K562 (cell line): ENCODE data around the gene C1orf56. TPM values are rescaled to one million over a fixed set of nuclear protein-coding genes. Genes with fewer than 3 reads are reported as not detected.

ENCODE experiments used
- ATAC-seq: fragments of 200-7000 bp; cut with Tn5 transposase; 3 replicates; pipeline ENCODE4 v1.9.1; 2020; ENCODE audit warnings: moderate library complexity
- Bru-seq: library from RNA; stranded (reverse); fragments of 400-500 nt; gene quantifications from one replicate; lab custom pipeline; 2021; lab: Mats Ljungman, UMichigan
- BruChase-seq, 2 experiments: library from RNA; stranded (reverse); fragments of 400-500 nt; gene quantifications; one replicate each; lab custom pipeline; 2021; lab: Mats Ljungman, UMichigan
- BruUV-seq: library from RNA; stranded (reverse); fragments of 400-500 nt; replicated peaks from 2 replicates; lab custom pipeline; 2021; lab: Mats Ljungman, UMichigan
- CTCF ChIA-PET: fragments of 300-600 bp; formaldehyde crosslinking; extraction: SDS; loops from one replicate; lab custom pipeline; 2021; ENCODE audit warnings: low intra/inter-chr PET ratio; lab: Yijun Ruan, JAX
- POLR2A ChIA-PET: fragments of 300-600, 350-650 bp; sonication (Branson Sonifier 250); formaldehyde crosslinking; extraction: SDS; loops from one replicate; lab custom pipeline; 2021; ENCODE audit warnings: antibody characterized with exemption, inconsistent platforms; lab: Yijun Ruan, JAX
- DNase-seq, 4 experiments: peaks; one replicate each; pipeline versions ENCODE4 v3.0.0 to v3.0.0-alpha.2; 2011 to 2018; ENCODE audit warnings: low spot score in 3 of 4, mixed read lengths in 3 of 4; ENCODE audit errors: extremely low read depth in 1 of 4
- FAIRE-seq: peaks from 2 replicates; lab custom pipeline; 2011; peaks lifted over from hg19 to GRCh38; lab: Jason Lieb, UNC
- H2AFZ ChIP-seq: 2 replicates; pipeline ENCODE4 v1.6.0; 2011; ENCODE audit warnings: low read depth, low read length, control low read depth, inconsistent platforms
- H3K27ac ChIP-seq: fragments of 200-600 bp; 3 replicates; pipeline ENCODE4 v1.8.0; 2011; ENCODE audit warnings: low read depth, mild to moderate bottlenecking, control low read depth, inconsistent platforms, low read length, moderate library complexity, mixed read lengths; ENCODE audit errors: extremely low read depth
- H3K27me3 ChIP-seq, 2 experiments: fragments of 300-600 bp in 1 of 2; 2 replicates in 1 of 2; 3 replicates in 1 of 2; pipeline versions ENCODE4 v1.6.0 to v1.8.0; 2011; ENCODE audit warnings: inconsistent platforms in 2 of 2, low read length in 2 of 2, mild to moderate bottlenecking in 1 of 2, mixed read lengths in 1 of 2, moderate library complexity in 1 of 2; ENCODE audit not compliant: control insufficient read depth in 2 of 2, insufficient read depth in 2 of 2
- H3K36me3 ChIP-seq: fragments of 300-600 bp; 3 replicates; pipeline ENCODE4 v1.8.0; 2011; ENCODE audit warnings: mild to moderate bottlenecking, low read length, inconsistent platforms; ENCODE audit not compliant: control insufficient read depth, insufficient read depth
- H3K4me1 ChIP-seq, 2 experiments: fragments of 200-600 bp in 1 of 2; replicated peaks in 1 of 2; 2 replicates in 1 of 2; 3 replicates in 1 of 2; pipeline versions ENCODE4 v1.5.1 to v1.8.0; 2011; ENCODE audit warnings: inconsistent platforms in 2 of 2, low read length in 2 of 2, mild to moderate bottlenecking in 1 of 2, mixed read lengths in 1 of 2, moderate library complexity in 1 of 2; ENCODE audit not compliant: control insufficient read depth in 2 of 2, insufficient read depth in 2 of 2
- H3K4me2 ChIP-seq: 2 replicates; pipeline ENCODE4 v1.6.1; 2011; ENCODE audit warnings: low read length, control low read depth, inconsistent platforms, mixed read lengths; ENCODE audit not compliant: insufficient read depth
- H3K4me3 ChIP-seq: fragments of 200-600 bp; sonication (generic), shearing (Covaris generic); 2 replicates; pipeline ENCODE4 v1.5.1; 2016; ENCODE audit warnings: control low read depth, inconsistent platforms
- H3K79me2 ChIP-seq: fragments of 200-600 bp; 3 replicates; pipeline ENCODE4 v1.8.0; 2011; ENCODE audit warnings: low read length, inconsistent platforms; ENCODE audit not compliant: control insufficient read depth, insufficient read depth
- H3K9ac ChIP-seq, 2 experiments: 2 replicates each; pipeline versions ENCODE4 v1.6.0 to v1.6.1; 2011; ENCODE audit warnings: low read depth in 2 of 2, low read length in 2 of 2, control low read depth in 1 of 2, inconsistent platforms in 1 of 2, mild to moderate bottlenecking in 1 of 2, mixed read lengths in 1 of 2; ENCODE audit not compliant: insufficient read depth in 1 of 2
- H3K9me1 ChIP-seq: one replicate; pipeline ENCODE4 v1.6.0; 2011; ENCODE audit warnings: inconsistent platforms, mild to moderate bottlenecking, low read length, moderate library complexity; ENCODE audit not compliant: control insufficient read depth, insufficient read depth
- H3K9me3 ChIP-seq: replicated peaks from 2 replicates; pipeline ENCODE4 v1.5.1; 2011; ENCODE audit warnings: low read depth, low read length, inconsistent platforms; ENCODE audit not compliant: control insufficient read depth, insufficient read depth
- H4K20me1 ChIP-seq: replicated peaks from 2 replicates; pipeline ENCODE4 v1.6.1; 2011; ENCODE audit warnings: low read length, inconsistent platforms, mixed read lengths; ENCODE audit not compliant: control insufficient read depth, insufficient read depth
- ARID2 ChIP-seq: fragments of 450-650 bp; IDR thresholded peaks from 2 replicates; pipeline ENCODE4 v1.6.1; 2017; ENCODE audit warnings: antibody characterized with exemption, mild to moderate bottlenecking
- HDAC8 ChIP-seq: fragments of 450-650 bp; IDR thresholded peaks from 2 replicates; pipeline ENCODE4 v1.6.1; 2016; ENCODE audit warnings: mild to moderate bottlenecking, missing genetic modification characterization, moderate library complexity, missing compliant biosample characterization
- HMGN3 ChIP-seq: IDR thresholded peaks from 2 replicates; pipeline ENCODE4 v1.6.1; 2011; ENCODE audit warnings: borderline replicate concordance, low read depth, mild to moderate bottlenecking, mixed read lengths, low read length; ENCODE audit not compliant: insufficient read length; ENCODE audit errors: extremely low read depth
- RBM22 ChIP-seq: fragments of 200-400 bp; formaldehyde crosslinking; IDR thresholded peaks from 2 replicates; pipeline ENCODE4 v1.6.1; 2018; ENCODE audit warnings: low read length, low read depth; ENCODE audit not compliant: poor library complexity, severe bottlenecking
- SUPT5H ChIP-seq: fragments of 450-650 bp; IDR thresholded peaks from 2 replicates; pipeline ENCODE4 v1.6.1; 2016
- USF2 ChIP-seq: sonication (generic); formaldehyde crosslinking; IDR thresholded peaks from 2 replicates; pipeline ENCODE4 v1.5.0; 2020; ENCODE audit warnings: missing genetic modification reagents
- ZBTB7A ChIP-seq: IDR thresholded peaks from 2 replicates; pipeline ENCODE4 v1.6.1; 2011; ENCODE audit warnings: low read depth, mild to moderate bottlenecking, low read length, moderate library complexity, borderline replicate concordance; ENCODE audit not compliant: control insufficient read depth
- ZFX ChIP-seq: sonication (generic); formaldehyde crosslinking; IDR thresholded peaks from 2 replicates; pipeline ENCODE4 v1.8.0; 2022; ENCODE audit warnings: mild to moderate bottlenecking, missing genetic modification reagents, moderate library complexity
- WGBS: fragments of 100-300 bp; shearing (Covaris generic); methylation state at CpG from one replicate; pipeline ENCODE4 v1.1.6; 2016; ENCODE audit warnings: low coverage, mixed read lengths; ENCODE audit not compliant: insufficient coverage; ENCODE audit errors: missing lambda C conversion rate; 5-methylcytosine and 5-hydroxymethylcytosine counted together
- in situ Hi-C: fragments of 300-500 bp; cut with MboI; formaldehyde crosslinking; loops from 4 replicates; pipeline ENCODE4 v1.15.0; 2018; ENCODE audit warnings: inconsistent platforms, mixed read lengths
- intact Hi-C: fragments of 100-400 bp; cut with micrococcal nuclease; formaldehyde crosslinking; loops from 2 replicates; pipeline ENCODE4 v1.14.2; 2022
- long read RNA-seq, 3 experiments: library from polyadenylated mRNA in 2 of 3; library from RNA in 1 of 3; unstranded in 2 of 3; stranded (forward) in 1 of 3; transcript quantifications; one replicate each; pipeline ENCODE4 v2.0.0, GENCODE V29; 2019 to 2022
- polyA minus RNA-seq, 3 experiments: library from RNA; depleted of rRNA, polyadenylated mRNA; stranded (reverse); fragments of >200 nt; gene quantifications; 2 replicates each; pipeline ENCODE4 v1.2.3, GENCODE V29; 2011
- polyA plus RNA-seq, 8 experiments: library from polyadenylated mRNA; depleted of rRNA in 4 of 8; stranded (reverse) in 5 of 8; unstranded in 3 of 8; fragments of >200 nt; fragmentation: Nextera tagmentation in 2 of 8; fragmentation: Illumina TruSeq in 1 of 8; extraction: Ambion mirVana in 2 of 8; extraction: Trizol in 1 of 8; gene quantifications; 2 replicates each; pipeline versions ENCODE4 v1.2.1 to v1.2.3, GENCODE V29; 2011 to 2014; ENCODE audit warnings: inconsistent platforms in 1 of 8, missing spikeins in 1 of 8
- total RNA-seq, 7 experiments: library from RNA; depleted of rRNA in 6 of 7; stranded (reverse); fragments of >200 nt in 6 of 7; fragmentation: Illumina TruSeq in 2 of 7; extraction: Trizol in 2 of 7; gene quantifications; 2 replicates each; pipeline versions ENCODE4 v1.2.1 to v1.2.3, GENCODE V29; 2011 to 2021; ENCODE audit warnings: low replicate concordance in 1 of 7
- TF ChIP-seq, protein P1 (sequence below): fragments of 250-450 bp; sonication (Bioruptor Pico); IDR thresholded peaks from 2 replicates; pipeline ENCODE4 v1.4.0; 2020

C1orf56 gene
- total RNA-seq (2011; cell fraction: chromatin; rRNA removed; ENCODE audit: low replicate concordance), result 1.2 and 1.9 TPM in 2 replicates
- total RNA-seq (2011; cell fraction: nucleolus; rRNA removed), result 1.3 and 1.4 TPM in 2 replicates
- total RNA-seq (2011; cell fraction: nucleoplasm; rRNA removed), result 1.1 and 1.5 TPM in 2 replicates
- total RNA-seq (2014; rRNA removed), result 1.2 TPM in 2 replicates
- 0.16 and 0.18 TPM in 2 replicates for total RNA-seq (2014; rRNA removed; fragmentation: Illumina TruSeq; extraction: Trizol)
- total RNA-seq (2015; rRNA removed; fragmentation: Illumina TruSeq; extraction: Trizol), result 0.49 and 1.5 TPM in 2 replicates
- total RNA-seq (2021), result 1.1 and 1.3 TPM in 2 replicates
- 0.39 and 0.74 TPM in 2 replicates for polyA plus RNA-seq (2011; rRNA removed)
- polyA plus RNA-seq (2011; cell fraction: cytosol; rRNA removed), result 0.36 and 0.46 TPM in 2 replicates
- 0.92 and 1.0 TPM in 2 replicates for polyA plus RNA-seq (2011; cell fraction: nucleus; rRNA removed)
- polyA plus RNA-seq (2012), result 2.0 and 3.5 TPM in 2 replicates
- polyA plus RNA-seq (2014; fragmentation: Illumina TruSeq; extraction: Trizol), result 0.39 and 0.61 TPM in 2 replicates
- polyA plus RNA-seq (2014; fragmentation: Nextera tagmentation; extraction: Ambion mirVana), result 10 to 100 TPM in 1 of 2 experiments, 1 to 10 TPM in 1; 5.2 to 15.7 TPM
- polyA plus RNA-seq (2014; rRNA removed), result 0.58 and 0.61 TPM in 2 replicates
- 0.21 and 0.33 TPM in 2 replicates for polyA minus RNA-seq (2011; rRNA and poly(A)+ RNA removed)
- polyA minus RNA-seq (2011; cell fraction: cytosol; rRNA and poly(A)+ RNA removed), result 0.82 and 1.7 TPM in 2 replicates
- polyA minus RNA-seq (2011; cell fraction: nucleus; rRNA and poly(A)+ RNA removed), result 0.67 and 1.00 TPM in 2 replicates
- percentile 49 among the genes with signal in this experiment for Bru-seq, nascent RNA
- BruChase-seq, experiment 1, labeled RNA remaining after a 2-hour chase, result percentile 38 among the genes with signal in this experiment
- BruChase-seq, experiment 2, labeled RNA remaining after a 6-hour chase, result percentile 48 among the genes with signal in this experiment
- long read RNA-seq, experiment 1, partial matches to known transcripts, result 6 of 9 reads
- long read RNA-seq, experiment 1, other reads (novel, unspliced or antisense), result 2 of 9 reads
- long read RNA-seq, experiment 2, partial matches to known transcripts, result 0 of 2 reads
- long read RNA-seq, experiment 2, other reads (novel, unspliced or antisense), result 0 of 2 reads
- long read RNA-seq, experiment 3, partial matches to known transcripts, result 5 of 5 reads
- long read RNA-seq, experiment 3, other reads (novel, unspliced or antisense), result 0 of 5 reads

GRCh38 chr1:151047591-151047924 is at the start of gene C1orf56:
TSS of gene C1orf56 (plus strand) at chr1:151047751. CDS start at chr1:151047848, 97 bp downstream.
- ATAC-seq (peak; percentile 40), DNase-seq (peak; percentile 68 to 73 (median 72)), FAIRE-seq (no peak)
- Histone ChIP-seq H2AFZ (peak within 1 kb of the TSS; percentile 68), H3K79me2 (peaks cover 12% of the 10 kb centered on the region), H3K4me2 (peak within 1 kb of the TSS; percentile 64), H3K9me3 (no peaks in the 10 kb centered on the region), H3K4me3 (peak within 1 kb of the TSS; percentile 39), H4K20me1 (no peaks in the 10 kb centered on the region), H3K9ac (peak within 1 kb of the TSS; percentile 54 to 90; a peak in 3 of 4 replicates), H3K27ac (peak within 1 kb of the TSS; percentile 52), H3K9me1 (no peaks in the 10 kb centered on the region), H3K36me3 (peaks cover 28% of the 10 kb centered on the region), H3K27me3 (no peaks in the 10 kb centered on the region), H3K4me1 (peaks cover 17 to 18% of the 10 kb centered on the region in 2 experiments; a peak in 4 of 5 replicates)
- CTCF ChIA-PET, result no interaction called here
- in situ Hi-C loops (no loop called here), intact Hi-C loops (no loop called here)
- POLR2A ChIA-PET, result interaction anchor here (0.6 to 3.6 kb wide), 8 partner anchors 9 to 487 kb away, joined by 3 to 36 read pairs (median 4); partner anchors contain the start of genes BNIPL, CDC42SE1, MCL1 and MLLT11
- 54% methylated on average over 11 of the region's 29 CpGs for WGBS
- no TSS peak for BruUV-seq
- no peak for TF ChIP-seq HDAC8 (tag)
- 0 out of 2 replicates have a peak, but pooled peaks have one; percentile 76 for TF ChIP-seq ZFX
- no peak for TF ChIP-seq USF2 (CRISPR knock-in tag)
- TF ChIP-seq SUPT5H, result peak; percentile 23; the same call in 1 of the 2 replicates
- no peak for TF ChIP-seq ARID2
- TF ChIP-seq ZBTB7A, result peak; percentile 36; the same call in 1 of the 2 replicates
- TF ChIP-seq, protein P1, sequence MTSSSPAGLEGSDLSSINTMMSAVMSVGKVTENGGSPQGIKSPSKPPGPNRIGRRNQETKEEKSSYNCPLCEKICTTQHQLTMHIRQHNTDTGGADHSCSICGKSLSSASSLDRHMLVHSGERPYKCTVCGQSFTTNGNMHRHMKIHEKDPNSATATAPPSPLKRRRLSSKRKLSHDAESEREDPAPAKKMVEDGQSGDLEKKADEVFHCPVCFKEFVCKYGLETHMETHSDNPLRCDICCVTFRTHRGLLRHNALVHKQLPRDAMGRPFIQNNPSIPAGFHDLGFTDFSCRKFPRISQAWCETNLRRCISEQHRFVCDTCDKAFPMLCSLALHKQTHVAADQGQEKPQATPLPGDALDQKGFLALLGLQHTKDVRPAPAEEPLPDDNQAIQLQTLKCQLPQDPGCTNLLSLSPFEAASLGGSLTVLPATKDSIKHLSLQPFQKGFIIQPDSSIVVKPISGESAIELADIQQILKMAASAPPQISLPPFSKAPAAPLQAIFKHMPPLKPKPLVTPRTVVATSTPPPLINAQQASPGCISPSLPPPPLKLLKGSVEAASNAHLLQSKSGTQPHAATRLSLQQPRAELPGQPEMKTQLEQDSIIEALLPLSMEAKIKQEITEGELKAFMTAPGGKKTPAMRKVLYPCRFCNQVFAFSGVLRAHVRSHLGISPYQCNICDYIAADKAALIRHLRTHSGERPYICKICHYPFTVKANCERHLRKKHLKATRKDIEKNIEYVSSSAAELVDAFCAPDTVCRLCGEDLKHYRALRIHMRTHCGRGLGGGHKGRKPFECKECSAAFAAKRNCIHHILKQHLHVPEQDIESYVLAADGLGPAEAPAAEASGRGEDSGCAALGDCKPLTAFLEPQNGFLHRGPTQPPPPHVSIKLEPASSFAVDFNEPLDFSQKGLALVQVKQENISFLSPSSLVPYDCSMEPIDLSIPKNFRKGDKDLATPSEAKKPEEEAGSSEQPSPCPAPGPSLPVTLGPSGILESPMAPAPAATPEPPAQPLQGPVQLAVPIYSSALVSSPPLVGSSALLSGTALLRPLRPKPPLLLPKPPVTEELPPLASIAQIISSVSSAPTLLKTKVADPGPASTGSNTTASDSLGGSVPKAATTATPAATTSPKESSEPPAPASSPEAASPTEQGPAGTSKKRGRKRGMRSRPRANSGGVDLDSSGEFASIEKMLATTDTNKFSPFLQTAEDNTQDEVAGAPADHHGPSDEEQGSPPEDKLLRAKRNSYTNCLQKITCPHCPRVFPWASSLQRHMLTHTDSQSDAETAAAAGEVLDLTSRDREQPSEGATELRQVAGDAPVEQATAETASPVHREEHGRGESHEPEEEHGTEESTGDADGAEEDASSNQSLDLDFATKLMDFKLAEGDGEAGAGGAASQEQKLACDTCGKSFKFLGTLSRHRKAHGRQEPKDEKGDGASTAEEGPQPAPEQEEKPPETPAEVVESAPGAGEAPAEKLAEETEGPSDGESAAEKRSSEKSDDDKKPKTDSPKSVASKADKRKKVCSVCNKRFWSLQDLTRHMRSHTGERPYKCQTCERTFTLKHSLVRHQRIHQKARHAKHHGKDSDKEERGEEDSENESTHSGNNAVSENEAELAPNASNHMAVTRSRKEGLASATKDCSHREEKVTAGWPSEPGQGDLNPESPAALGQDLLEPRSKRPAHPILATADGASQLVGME (CRISPR knock-in tag), result no peak
- TF ChIP-seq RBM22, result peak; percentile 15
- TF ChIP-seq HMGN3, result peak; percentile 30
